ENCODE results near the gene ZDHHC17.

ZDHHC17 gene

DNA sequence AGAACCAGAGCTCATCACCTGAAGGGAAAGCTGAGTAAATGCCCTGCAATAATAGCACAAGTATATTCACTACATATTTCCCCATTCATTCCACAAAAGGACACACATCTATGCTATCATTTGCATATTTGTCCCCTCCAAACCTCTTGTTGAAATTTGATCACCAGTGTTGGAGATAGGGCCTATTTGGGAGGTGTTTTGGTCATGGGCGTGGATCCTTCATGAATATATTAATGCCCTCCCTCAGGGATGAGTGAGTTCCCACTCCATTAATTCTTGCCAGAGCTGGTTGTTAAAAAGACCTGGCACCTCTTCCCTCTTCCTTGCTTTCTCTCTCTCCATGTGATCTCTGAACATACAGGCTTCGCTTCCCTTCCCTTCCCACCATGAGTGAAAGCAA lies 18.6 kb upstream of the ZDHHC17 start:
- H3K36me3 ChIP-seq (replicated peaks; ENCODE audit: insufficient read depth, low read length) = no peaks in the 10 kb centered on the region
- no peak overlapping the region for H2AFZ ChIP-seq (ENCODE audit: low read length)
- no peak for DNase-seq
- no peaks in the 10 kb centered on the region for H3F3A ChIP-seq (ENCODE audit: insufficient read depth, low read length)
- H4K20me1 ChIP-seq (ENCODE audit: insufficient read depth, low read length) = no peaks in the 10 kb centered on the region
- no peak overlapping the region for H3K9ac ChIP-seq (ENCODE audit: low read length)
- H3K27me3 ChIP-seq (replicated peaks; ENCODE audit: insufficient read depth, low read length) = no peaks in the 10 kb centered on the region
- H3K27ac ChIP-seq (ENCODE audit: low read length) = no peak overlapping the region
- H3K4me3 ChIP-seq (ENCODE audit: low read length) = no peak overlapping the region
- no peaks in the 10 kb centered on the region for H3K9me3 ChIP-seq (replicated peaks; ENCODE audit: insufficient read depth, low read length)
- no peak overlapping the region for H3K4me2 ChIP-seq (ENCODE audit: low read depth, low read length)
- no peaks in the 10 kb centered on the region for H3K4me1 ChIP-seq (ENCODE audit: low read length)
- no peaks in the 10 kb centered on the region for H3K79me2 ChIP-seq (ENCODE audit: low read length)
- TF ChIP-seq EZH2 (optimal IDR thresholded peaks at IDR 0.05; ENCODE audit: low read depth, low read length) (no peak), EZH2phosphoT487 (IDR thresholded peaks at IDR 0.05; ENCODE audit: low read length) (no peak)
- TF ChIP-seq, protein P1, sequence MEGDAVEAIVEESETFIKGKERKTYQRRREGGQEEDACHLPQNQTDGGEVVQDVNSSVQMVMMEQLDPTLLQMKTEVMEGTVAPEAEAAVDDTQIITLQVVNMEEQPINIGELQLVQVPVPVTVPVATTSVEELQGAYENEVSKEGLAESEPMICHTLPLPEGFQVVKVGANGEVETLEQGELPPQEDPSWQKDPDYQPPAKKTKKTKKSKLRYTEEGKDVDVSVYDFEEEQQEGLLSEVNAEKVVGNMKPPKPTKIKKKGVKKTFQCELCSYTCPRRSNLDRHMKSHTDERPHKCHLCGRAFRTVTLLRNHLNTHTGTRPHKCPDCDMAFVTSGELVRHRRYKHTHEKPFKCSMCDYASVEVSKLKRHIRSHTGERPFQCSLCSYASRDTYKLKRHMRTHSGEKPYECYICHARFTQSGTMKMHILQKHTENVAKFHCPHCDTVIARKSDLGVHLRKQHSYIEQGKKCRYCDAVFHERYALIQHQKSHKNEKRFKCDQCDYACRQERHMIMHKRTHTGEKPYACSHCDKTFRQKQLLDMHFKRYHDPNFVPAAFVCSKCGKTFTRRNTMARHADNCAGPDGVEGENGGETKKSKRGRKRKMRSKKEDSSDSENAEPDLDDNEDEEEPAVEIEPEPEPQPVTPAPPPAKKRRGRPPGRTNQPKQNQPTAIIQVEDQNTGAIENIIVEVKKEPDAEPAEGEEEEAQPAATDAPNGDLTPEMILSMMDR (IDR thresholded peaks at IDR 0.05; ENCODE audit: low read length) = no peak
- H3K9me2 ChIP-seq (replicated peaks; ENCODE audit: insufficient read depth, low read length) = no peaks in the 10 kb centered on the region

DNA sequence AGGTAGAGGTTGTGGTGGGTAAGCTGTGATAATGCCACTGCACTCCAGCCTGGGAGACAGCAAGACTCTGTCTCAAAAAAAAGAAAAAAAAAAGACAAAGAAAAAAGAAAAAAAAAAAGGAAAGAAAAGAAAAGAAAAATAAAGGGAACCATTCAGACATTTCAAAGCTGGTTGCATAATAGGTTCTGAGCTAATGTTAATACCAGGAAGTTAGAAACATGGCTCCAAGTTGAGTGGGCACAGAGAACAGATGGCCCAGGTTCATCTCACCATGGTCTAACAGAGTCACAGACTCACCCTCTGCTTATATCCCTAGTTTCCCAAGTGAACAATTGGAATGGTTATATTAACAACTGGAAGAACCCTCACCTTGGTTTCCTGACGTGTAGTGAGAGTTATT lies 17.4 kb upstream of the ZDHHC17 start:
- Histone ChIP-seq H3K4me2 (ENCODE audit: low read depth, low read length) (no peak overlapping the region), H3K4me3 (ENCODE audit: low read length) (no peak overlapping the region)

DNA sequence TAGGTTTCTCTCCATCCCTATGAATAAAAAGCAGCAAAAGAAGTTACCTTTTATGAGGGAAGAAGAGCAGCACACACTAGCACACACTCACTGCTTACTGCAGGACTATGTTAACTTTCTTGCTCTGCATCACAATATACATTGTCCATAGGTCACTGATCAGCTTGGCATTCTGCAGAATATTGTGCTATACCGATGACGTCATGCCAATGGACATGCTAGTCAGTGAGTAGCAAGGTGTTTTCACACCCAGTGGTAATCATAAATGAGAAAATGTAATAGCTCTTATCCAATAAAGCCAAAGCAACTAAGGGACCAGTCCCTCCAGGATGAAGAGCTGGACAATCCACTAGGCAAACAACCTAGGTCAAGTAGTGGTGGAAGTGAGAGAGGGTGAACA lies 16.7 kb upstream of the ZDHHC17 start:
- Histone ChIP-seq H3K27ac (ENCODE audit: low read length) (no peak overlapping the region), H3K9ac (ENCODE audit: low read length) (no peak overlapping the region), H3K36me3 (replicated peaks; ENCODE audit: insufficient read depth, low read length) (no peaks in the 10 kb centered on the region), H3K4me2 (ENCODE audit: low read depth, low read length) (no peak overlapping the region), H2AFZ (ENCODE audit: low read length) (no peak overlapping the region), H3K9me3 (replicated peaks; ENCODE audit: insufficient read depth, low read length) (no peaks in the 10 kb centered on the region), H3F3A (ENCODE audit: insufficient read depth, low read length) (no peaks in the 10 kb centered on the region), H3K27me3 (replicated peaks; ENCODE audit: insufficient read depth, low read length) (no peaks in the 10 kb centered on the region), H4K20me1 (ENCODE audit: insufficient read depth, low read length) (no peaks in the 10 kb centered on the region), H3K4me3 (ENCODE audit: low read length) (no peak overlapping the region), H3K9me2 (replicated peaks; ENCODE audit: insufficient read depth, low read length) (no peaks in the 10 kb centered on the region), H3K79me2 (ENCODE audit: low read length) (no peaks in the 10 kb centered on the region), H3K4me1 (ENCODE audit: low read length) (no peaks in the 10 kb centered on the region)
- DNase-seq = no peak
- TF ChIP-seq EZH2 (optimal IDR thresholded peaks at IDR 0.05; ENCODE audit: low read depth, low read length) = no peak
- TF ChIP-seq, protein P1 (IDR thresholded peaks at IDR 0.05; ENCODE audit: low read length) = no peak
- no peak for TF ChIP-seq EZH2phosphoT487 (IDR thresholded peaks at IDR 0.05; ENCODE audit: low read length)

More for the DNA sequence above, 17.4 kb upstream of the ZDHHC17 start:
- no peaks in the 10 kb centered on the region for H3K36me3 ChIP-seq (replicated peaks; ENCODE audit: insufficient read depth, low read length)
- no peaks in the 10 kb centered on the region for H3F3A ChIP-seq (ENCODE audit: insufficient read depth, low read length)
- no peaks in the 10 kb centered on the region for H3K27me3 ChIP-seq (replicated peaks; ENCODE audit: insufficient read depth, low read length)
- H3K9me3 ChIP-seq (replicated peaks; ENCODE audit: insufficient read depth, low read length) = no peaks in the 10 kb centered on the region
- no peak overlapping the region for H3K27ac ChIP-seq (ENCODE audit: low read length)
- no peaks in the 10 kb centered on the region for H3K4me1 ChIP-seq (ENCODE audit: low read length)
- H3K9me2 ChIP-seq (replicated peaks; ENCODE audit: insufficient read depth, low read length) = no peaks in the 10 kb centered on the region
- H3K79me2 ChIP-seq (ENCODE audit: low read length) = no peaks in the 10 kb centered on the region
- H4K20me1 ChIP-seq (ENCODE audit: insufficient read depth, low read length) = no peaks in the 10 kb centered on the region
- H2AFZ ChIP-seq (ENCODE audit: low read length) = no peak overlapping the region
- no peak for DNase-seq
- TF ChIP-seq EZH2phosphoT487 (IDR thresholded peaks at IDR 0.05; ENCODE audit: low read length) (no peak), EZH2 (optimal IDR thresholded peaks at IDR 0.05; ENCODE audit: low read depth, low read length) (no peak)
- TF ChIP-seq, protein P1 (IDR thresholded peaks at IDR 0.05; ENCODE audit: low read length) = no peak
- H3K9ac ChIP-seq (ENCODE audit: low read length) = no peak overlapping the region
